Ascending aorta (tissue), 2 donors: ENCODE data around the gene FGD2. TPM values are rescaled to one million over a fixed set of nuclear protein-coding genes. Genes with fewer than 3 reads are reported as not detected.

Experiments
- DNase-seq, 2 donors: peaks; one replicate each; pipeline ENCODE4 v3.0.0-alpha.2; 2019; ENCODE audit warnings: low spot score in 2 of 2
- H3K27ac ChIP-seq, 2 donors: fragments of 200-600 bp; sonication (generic); one replicate each; pipeline ENCODE4 v1.5.1; 2016 to 2017; ENCODE audit warnings: mild to moderate bottlenecking in 1 of 2
- H3K27me3 ChIP-seq: fragments of 200-600 bp; sonication (generic); one replicate; pipeline ENCODE4 v1.5.1; 2017
- H3K36me3 ChIP-seq, 2 donors: fragments of 200-600 bp; sonication (generic); one replicate each; pipeline ENCODE4 v1.5.1; 2016
- H3K4me1 ChIP-seq, 2 donors: fragments of 200-600 bp; sonication (generic); one replicate each; pipeline ENCODE4 v1.5.1; 2016 to 2017; ENCODE audit warnings: mild to moderate bottlenecking in 1 of 2
- H3K4me3 ChIP-seq, 2 donors: fragments of 200-600 bp; sonication (generic); one replicate each; pipeline ENCODE4 v1.5.1; 2016 to 2017; ENCODE audit warnings: mild to moderate bottlenecking in 1 of 2
- H3K9me3 ChIP-seq, 2 donors: fragments of 200-600 bp; sonication (generic); one replicate each; pipeline ENCODE4 v1.5.1; 2016
- CTCF ChIP-seq, 3 experiments: fragments of 200-600 bp in 2 of 3; fragments of 450-650 bp in 1 of 3; sonication (generic) in 2 of 3; IDR thresholded peaks; one replicate each; pipeline ENCODE4 v1.5.1; 2016 to 2019; ENCODE audit warnings: antibody characterized with exemption in 3 of 3, mild to moderate bottlenecking in 1 of 3, moderate library complexity in 1 of 3
- intact Hi-C: fragments of 100-400 bp; cut with DNase I; formaldehyde crosslinking; loops from one replicate; pipeline ENCODE4 v1.15.1; 2023
- total RNA-seq: library from RNA; depleted of rRNA; stranded (reverse); fragments of >200 nt; gene quantifications from one replicate; pipeline ENCODE4 v1.1.0, GENCODE V29; 2016

The FGD2 gene
- total RNA-seq, 1 donor from 2014 or later: 49.4 TPM

GRCh38 chr6:36968266-36968977 lies 37.0 kb upstream of the FGD2 start:
- TF ChIP-seq CTCF (IDR thresholded peaks at IDR 0.05): no peak
- H3K9me3 ChIP-seq: no peaks in the 10 kb centered on the region
- no peak overlapping the region for H3K27ac ChIP-seq
- no peak for DNase-seq
- peaks cover 64 to 70% of the 10 kb centered on the region in 2 donors for H3K36me3 ChIP-seq
- no peaks in the 10 kb centered on the region for H3K27me3 ChIP-seq
- H3K4me3 ChIP-seq: no peak overlapping the region
- intact Hi-C loops: loop anchor here (5.0 kb wide), 1 partner anchor 36 kb away; no protein-coding TSS in a partner anchor
- peaks cover 0 to 4% of the 10 kb centered on the region in 2 donors for H3K4me1 ChIP-seq

DNA sequence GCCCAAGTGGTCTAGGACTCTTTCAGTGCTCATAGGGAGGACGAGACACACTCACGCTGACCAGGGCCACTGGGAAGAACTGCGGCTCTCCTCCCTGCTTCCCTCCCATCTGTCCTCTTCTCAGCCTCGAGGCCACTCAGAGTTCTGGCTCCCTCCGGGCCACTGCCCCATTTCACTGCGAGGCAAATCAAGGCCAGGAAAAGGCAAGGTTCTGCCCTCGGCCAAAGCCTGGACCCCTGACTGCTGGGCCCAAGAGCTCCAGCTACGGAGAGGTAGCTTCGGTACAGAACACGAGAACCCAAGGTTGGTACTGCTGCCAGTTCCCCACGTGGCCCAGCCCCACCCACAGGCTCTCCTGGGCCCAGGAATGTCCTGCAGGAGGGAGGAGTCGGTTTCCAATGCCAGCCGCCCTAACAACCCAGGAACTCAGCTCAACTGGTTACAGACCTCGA lies 36.2 kb upstream of the FGD2 start:
- Histone ChIP-seq H3K36me3 (peaks cover 72 to 78% of the 10 kb centered on the region in 2 donors), H3K27me3 (no peaks in the 10 kb centered on the region), H3K4me1 (no peaks in the 10 kb centered on the region), H3K9me3 (no peaks in the 10 kb centered on the region), H3K4me3 (no peak overlapping the region), H3K27ac (no peak overlapping the region)
- intact Hi-C loops: loop anchor here (5.0 kb wide), 1 partner anchor 37 kb away; no protein-coding TSS in a partner anchor
- DNase-seq: no peak
- no peak for TF ChIP-seq CTCF (IDR thresholded peaks at IDR 0.05)

GRCh38 chr6:36969988-36970891 lies 35.2 kb upstream of the FGD2 start:
- intact Hi-C loops: loop anchor here (5.0 kb wide), 1 partner anchor 38 kb away; no protein-coding TSS in a partner anchor
- no peaks in the 10 kb centered on the region for H3K4me1 ChIP-seq

GRCh38 chr6:36970892-36971842 lies 34.3 kb upstream of the FGD2 start:
- Histone ChIP-seq H3K9me3 (no peaks in the 10 kb centered on the region), H3K4me3 (no peak overlapping the region), H3K27ac (no peak overlapping the region), H3K27me3 (no peaks in the 10 kb centered on the region), H3K36me3 (peaks cover 91 to 97% of the 10 kb centered on the region in 2 donors), H3K4me1 (no peaks in the 10 kb centered on the region)
- intact Hi-C loops: no loop called here
- no peak for TF ChIP-seq CTCF (IDR thresholded peaks at IDR 0.05)
- no peak for DNase-seq

More at GRCh38 chr6:36969988-36970891, 35.2 kb upstream of the FGD2 start:
- peaks cover 81 to 88% of the 10 kb centered on the region in 2 donors for H3K36me3 ChIP-seq
- no peaks in the 10 kb centered on the region for H3K9me3 ChIP-seq
- DNase-seq: no peak
- H3K4me3 ChIP-seq: no peak overlapping the region
- no peaks in the 10 kb centered on the region for H3K27me3 ChIP-seq
- no peak overlapping the region for H3K27ac ChIP-seq
- no peak for TF ChIP-seq CTCF (IDR thresholded peaks at IDR 0.05)
